ENCODE data around the gene SORBS2. TPM values are rescaled to one million over a fixed set of nuclear protein-coding genes. Genes with fewer than 3 reads are reported as not detected.
A peak's percentile ranks its signal among the peaks of the same experiment; 100 is the strongest.

The SORBS2 gene
- polyA plus RNA-seq, 2 of the 4 experiments (the other 2 are of a cell fraction), result 0.23 to 0.90 TPM

GRCh38 chr4:185637163-185637875 is 174.7 kb downstream of the SORBS2 start:
- CTCF ChIA-PET, result interaction anchor here (2.0 to 8.4 kb wide), 3 partner anchors 383 to 401 kb away, joined by 6 to 110 read pairs (median 64); no protein-coding TSS in a partner anchor
- H3K4me3 ChIP-seq, result no peak overlapping the region
- WGBS (ENCODE audit: missing lambda C conversion rate), result 49% methylated on average over 9 of the region's 9 CpGs
- POLR2A ChIA-PET, result no interaction called here
- DNase-seq (ENCODE audit: low read depth in 1 of 2, low spot score in 1 of 2) (no peak), ATAC-seq (no peak), FAIRE-seq (no peak)
- 0 out of 3 replicates have a peak, but pooled peaks cover 3% of the 10 kb centered on the region for H3K9me3 ChIP-seq
- no peaks in the 10 kb centered on the region for H3K4me1 ChIP-seq
- no peak overlapping the region for H3K4me2 ChIP-seq
- H3K27ac ChIP-seq, result no peak overlapping the region
- no peak for TF ChIP-seq EHMT2 (IDR thresholded peaks at IDR 0.05; ENCODE audit: low read depth)
- TF ChIP-seq CBX8 (IDR thresholded peaks at IDR 0.05), result no peak
- TF ChIP-seq CBX2 (IDR thresholded peaks at IDR 0.05; ENCODE audit: borderline replicate concordance, low read depth), result no peak
- TF ChIP-seq TP53 (CRISPR knock-in tag; IDR thresholded peaks at IDR 0.05), result no peak

GRCh38 chr4:185634066-185634652 is 177.8 kb downstream of the SORBS2 start:
- no peak for TF ChIP-seq ELK1 (IDR thresholded peaks at IDR 0.05; ENCODE audit: low read depth, low read length)
- peak; percentile 36 for TF ChIP-seq CTCF (IDR thresholded peaks at IDR 0.05)
- TF ChIP-seq REST (IDR thresholded peaks at IDR 0.05), result no peak
- no peak overlapping the region for H3K4me2 ChIP-seq
- POLR2A ChIA-PET, result no interaction called here
- CTCF ChIA-PET, result interaction anchor here (0.6 kb wide), 1 partner anchor 206 kb away, joined by 3 read pairs; no protein-coding TSS in a partner anchor
- no peaks in the 10 kb centered on the region for H3K4me1 ChIP-seq
- 0 out of 3 replicates have a peak, but pooled peaks cover 3% of the 10 kb centered on the region for H3K9me3 ChIP-seq
- DNase-seq (ENCODE audit: low read depth in 1 of 2, low spot score in 1 of 2), result peak in 1 of 2 experiments; percentile 31
- no peak overlapping the region for H3K27ac ChIP-seq
- no peak for FAIRE-seq
- H3K4me3 ChIP-seq, result no peak overlapping the region
- WGBS (ENCODE audit: missing lambda C conversion rate), result 29% methylated on average over 3 of the region's 3 CpGs
- ATAC-seq, result no peak

- H3K4me2 ChIP-seq, result no peak overlapping the region
- no peak for FAIRE-seq
- H3K4me1 ChIP-seq, result no peaks in the 10 kb centered on the region
- POLR2A ChIA-PET, result no interaction called here
- no peak overlapping the region for H3K27ac ChIP-seq
- WGBS (ENCODE audit: missing lambda C conversion rate), result 66% methylated on average over 9 of the region's 9 CpGs
- ATAC-seq, result no peak
- CTCF ChIA-PET, result interaction anchor here (2.0 kb wide), 1 partner anchor 411 kb away, joined by 6 read pairs; no protein-coding TSS in a partner anchor
- no peak overlapping the region for H3K4me3 ChIP-seq
- no peak for DNase-seq (ENCODE audit: low read depth in 1 of 2, low spot score in 1 of 2)
- no peaks in the 10 kb centered on the region for H3K9me3 ChIP-seq
- no peak for TF ChIP-seq RFX5 (IDR thresholded peaks at IDR 0.05)
- TF ChIP-seq HOXA7 (CRISPR knock-in tag; IDR thresholded peaks at IDR 0.05), result no peak
- no peak for TF ChIP-seq REST (IDR thresholded peaks at IDR 0.05)
- no peak for TF ChIP-seq BCL3 (IDR thresholded peaks at IDR 0.05)
- no peak for TF ChIP-seq POLR2AphosphoS2 (conservative IDR thresholded peaks at IDR 0.05; ENCODE audit: low read length)
- TF ChIP-seq MAX (IDR thresholded peaks at IDR 0.05), result no peak
- no peak for TF ChIP-seq CHD4 (IDR thresholded peaks at IDR 0.05; ENCODE audit: borderline replicate concordance)
- no peak for TF ChIP-seq ZNF302 (CRISPR knock-in tag; IDR thresholded peaks at IDR 0.05)
- no peak for TF ChIP-seq RNF2 (IDR thresholded peaks at IDR 0.05; ENCODE audit: borderline replicate concordance, low read depth)
- no peak for TF ChIP-seq HOXB5 (CRISPR knock-in tag; IDR thresholded peaks at IDR 0.05)
- no peak for TF ChIP-seq USF2 (IDR thresholded peaks at IDR 0.05)
Measured at GRCh38 chr4:185626798-185627197, 185.2 kb downstream of the SORBS2 start.
